Stimulated activated CD8-positive, alpha-beta memory T cell treated with anti-CD3 and anti-CD28 coated beads, Interleukin-4, amount 100 ng/mL, for 4 hours (primary cell): ENCODE measurements around the gene PHLPP1.
A peak's percentile ranks its signal among the peaks of the same experiment; 100 is the strongest.

Experiments used
- DNase-seq, 2 donors: peaks; one replicate each; pipeline ENCODE4 v3.0.0-alpha.2; 2020; ENCODE audit warnings: low read depth in 2 of 2, low spot score in 1 of 2

Gene PHLPP1

GRCh38 chr18:62976227-62976626, 260.9 kb downstream of the PHLPP1 start:
- no peak for DNase-seq

- DNase-seq: no peak
Observed at GRCh38 chr18:62977512-62977911, 262.2 kb downstream of the PHLPP1 start.

GRCh38 chr18:62978251-62979049, 263.1 kb downstream of the PHLPP1 start:
- DNase-seq: no peak

GRCh38 chr18:62979176-62979575, 263.8 kb downstream of the PHLPP1 start:
- DNase-seq: no peak

- DNase-seq: no peak
Observed at GRCh38 chr18:62979900-62980299, 264.6 kb downstream of the PHLPP1 start.

GRCh38 chr18:62981566-62981965, 266.2 kb downstream of the PHLPP1 start:
- no peak for DNase-seq

- DNase-seq: peak in 1 of 2 donors; percentile 24
Observed at GRCh38 chr18:62982600-62983251, 267.4 kb downstream of the PHLPP1 start.

GRCh38 chr18:62984656-62985315, 269.4 kb downstream of the PHLPP1 start:
- DNase-seq: no peak

GRCh38 chr18:62986490-62986889, 271.1 kb downstream of the PHLPP1 start:
- no peak for DNase-seq

- DNase-seq: no peak
Observed at GRCh38 chr18:62987055-62987830, 271.9 kb downstream of the PHLPP1 start.

GRCh38 chr18:62987859-62988258, 272.5 kb downstream of the PHLPP1 start:
- DNase-seq: no peak

GRCh38 chr18:62988471-62988870, 273.1 kb downstream of the PHLPP1 start:
- no peak for DNase-seq

- DNase-seq: no peak
Observed at GRCh38 chr18:62989195-62989594, 273.9 kb downstream of the PHLPP1 start.

- DNase-seq: no peak
Observed at GRCh38 chr18:62990653-62991052, 275.3 kb downstream of the PHLPP1 start.

- no peak for DNase-seq
Observed at GRCh38 chr18:62991389-62991788, 276.0 kb downstream of the PHLPP1 start.

- no peak for DNase-seq
Observed at GRCh38 chr18:62991959-62992358, 276.6 kb downstream of the PHLPP1 start.

GRCh38 chr18:62992877-62993365, 277.6 kb downstream of the PHLPP1 start:
- DNase-seq: no peak

GRCh38 chr18:62996566-62996965, 281.2 kb downstream of the PHLPP1 start:
- no peak for DNase-seq

GRCh38 chr18:62997076-62997475, 281.7 kb downstream of the PHLPP1 start:
- no peak for DNase-seq

GRCh38 chr18:62998443-62998842, 283.1 kb downstream of the PHLPP1 start:
- DNase-seq: no peak

- no peak for DNase-seq
Observed at GRCh38 chr18:62999392-62999791, 284.1 kb downstream of the PHLPP1 start.
